Adrenal gland (tissue), 5 donors: ENCODE results near the gene FLRT1.

Experiments used
- CTCF ChIP-seq, 6 experiments: fragments of 450-650 bp in 4 of 6; fragments of 200-600 bp in 2 of 6; sonication (generic) in 1 of 6; IDR thresholded peaks; 1 replicate in 5 of 6; 2 replicates in 1 of 6; pipeline versions ENCODE4 v1.5.1 to v1.8.0; 2016 to 2021; ENCODE audit warnings: antibody characterized with exemption in 6 of 6, mild to moderate bottlenecking in 2 of 6, moderate library complexity in 1 of 6
- POLR2A ChIP-seq, 2 donors: fragments of 450-650 bp; IDR thresholded peaks; one replicate each; pipeline ENCODE4 v1.6.1; 2017; ENCODE audit warnings: antibody characterized with exemption in 2 of 2, mild to moderate bottlenecking in 2 of 2, moderate library complexity in 1 of 2
- donor health status: DM: no; HTN: no; CAD: no.

GRCh38 chr11:64078284-64078683, 42.6 kb downstream of the FLRT1 start:
- TF ChIP-seq CTCF (IDR thresholded peaks at IDR 0.05) (no peak), POLR2A (IDR thresholded peaks at IDR 0.05) (no peak)
